Central memory CD4-positive, alpha-beta T cell (primary cell): ENCODE data around the gene PMEPA1.

Experiments used
- DNase-seq: peaks from one replicate; pipeline ENCODE4 v3.0.0; 2022

PMEPA1 gene

GRCh38 chr20:57676589-57677583 is 32.9 kb downstream of the PMEPA1 start:
- no peak for DNase-seq

GRCh38 chr20:57675773-57676172 is 34.0 kb downstream of the PMEPA1 start:
- no peak for DNase-seq

GRCh38 chr20:57672953-57673575 is 36.8 kb downstream of the PMEPA1 start:
- no peak for DNase-seq

- DNase-seq: no peak
Measured at GRCh38 chr20:57672164-57672563, 37.7 kb downstream of the PMEPA1 start.

- no peak for DNase-seq
Measured at GRCh38 chr20:57671662-57672061, 38.2 kb downstream of the PMEPA1 start.

GRCh38 chr20:57671072-57671391 is 38.8 kb downstream of the PMEPA1 start:
- no peak for DNase-seq

- no peak for DNase-seq
Measured at GRCh38 chr20:57670288-57671071, 39.3 kb downstream of the PMEPA1 start.

- no peak for DNase-seq
Measured at GRCh38 chr20:57669632-57670031, 40.2 kb downstream of the PMEPA1 start.

- no peak for DNase-seq
Measured at GRCh38 chr20:57667924-57668782, 41.7 kb downstream of the PMEPA1 start.

GRCh38 chr20:57667388-57667787 is 42.4 kb downstream of the PMEPA1 start:
- no peak for DNase-seq

GRCh38 chr20:57666834-57667157 is 43.0 kb downstream of the PMEPA1 start:
- DNase-seq: no peak

GRCh38 chr20:57666106-57666833 is 43.5 kb downstream of the PMEPA1 start:
- no peak for DNase-seq

GRCh38 chr20:57665589-57665971 is 44.2 kb downstream of the PMEPA1 start:
- no peak for DNase-seq

- no peak for DNase-seq
Measured at GRCh38 chr20:57664924-57665588, 44.8 kb downstream of the PMEPA1 start.

GRCh38 chr20:57664476-57664875 is 45.3 kb downstream of the PMEPA1 start:
- DNase-seq: no peak

- no peak for DNase-seq
Measured at GRCh38 chr20:57663681-57664451, 45.9 kb downstream of the PMEPA1 start.

GRCh38 chr20:57663241-57663640 is 46.6 kb downstream of the PMEPA1 start:
- no peak for DNase-seq

GRCh38 chr20:57662456-57663240 is 47.2 kb downstream of the PMEPA1 start:
- DNase-seq: no peak

- DNase-seq: no peak
Measured at GRCh38 chr20:57661746-57662455, 47.9 kb downstream of the PMEPA1 start.
